Measurements from ENCODE around the gene DUSP18.

Gene DUSP18

GRCh38 chr22:30665266-30665665, 2.4 kb downstream of the DUSP18 start:
- peaks cover 2% of the 10 kb centered on the region for H3K79me2 ChIP-seq (ENCODE audit: control insufficient read depth, insufficient read depth, low read length, poor library complexity)
- DNase-seq = no peak
- peaks cover 6 to 10% of the 10 kb centered on the region in 2 experiments for H3K4me1 ChIP-seq (ENCODE audit: control insufficient read depth in 1 of 2, insufficient read depth in 2 of 2, low read length in 2 of 2)
- H2AFZ ChIP-seq (ENCODE audit: insufficient read depth, low read length, poor library complexity) = no peak overlapping the region
- H3K23ac ChIP-seq (ENCODE audit: low read length) = no peak overlapping the region
- H3K14ac ChIP-seq (ENCODE audit: low read length) = no peak overlapping the region
- H3K4ac ChIP-seq (ENCODE audit: low read depth, low read length) = no peak overlapping the region
- no CpG with 5 or more reads among the region's 2 CpGs for WGBS (ENCODE audit: extremely low coverage, insufficient coverage, insufficient read length)
- H4K8ac ChIP-seq (ENCODE audit: low read depth, low read length) = no peak overlapping the region
- no peak overlapping the region for H4K91ac ChIP-seq (ENCODE audit: low read depth, low read length)
- H2BK5ac ChIP-seq (ENCODE audit: low read depth, low read length, poor library complexity) = no peak overlapping the region
- no peak overlapping the region for H3K27ac ChIP-seq (ENCODE audit: low read depth, low read length)
- no peak overlapping the region for H2BK12ac ChIP-seq (ENCODE audit: low read length)
- H3K9me3 ChIP-seq (ENCODE audit: insufficient read depth, low read depth, low read length) = no peaks in the 10 kb centered on the region
- H3K18ac ChIP-seq (ENCODE audit: low read length) = no peak overlapping the region
- no peak overlapping the region for H3K9ac ChIP-seq (ENCODE audit: low read length)
- no peak overlapping the region for H3K4me3 ChIP-seq (ENCODE audit: low read depth, low read length)
- no peak overlapping the region for H4K12ac ChIP-seq (ENCODE audit: low read depth, low read length)
- no peak overlapping the region for H2BK120ac ChIP-seq (ENCODE audit: insufficient read depth, low read length, poor library complexity)
- H2AK5ac ChIP-seq (ENCODE audit: low read length) = no peak overlapping the region
- H3K36me3 ChIP-seq (ENCODE audit: control insufficient read depth in 1 of 2, insufficient read depth in 2 of 2, low read length in 2 of 2) = peaks cover 3 to 11% of the 10 kb centered on the region in 2 experiments
- H3K4me2 ChIP-seq (ENCODE audit: low read length) = no peak overlapping the region
- H3K79me1 ChIP-seq (ENCODE audit: low read length) = peaks cover 2% of the 10 kb centered on the region
- peaks cover 5% of the 10 kb centered on the region for H3K27me3 ChIP-seq (ENCODE audit: insufficient read depth, low read length)

- peaks cover 2% of the 10 kb centered on the region for H3K79me1 ChIP-seq (ENCODE audit: low read length)
- no peak for DNase-seq
- no peaks in the 10 kb centered on the region for H3K9me3 ChIP-seq (ENCODE audit: insufficient read depth, low read depth, low read length)
- H2AFZ ChIP-seq (ENCODE audit: insufficient read depth, low read length, poor library complexity) = no peak overlapping the region
- H3K4me1 ChIP-seq (ENCODE audit: control insufficient read depth in 1 of 2, insufficient read depth in 2 of 2, low read length in 2 of 2) = peaks cover 6 to 10% of the 10 kb centered on the region in 2 experiments
- no peak overlapping the region for H2BK120ac ChIP-seq (ENCODE audit: insufficient read depth, low read length, poor library complexity)
- no peak overlapping the region for H3K27ac ChIP-seq (ENCODE audit: low read depth, low read length)
- H3K27me3 ChIP-seq (ENCODE audit: insufficient read depth, low read length) = peaks cover 5% of the 10 kb centered on the region
- peaks cover 3 to 11% of the 10 kb centered on the region in 2 experiments for H3K36me3 ChIP-seq (ENCODE audit: control insufficient read depth in 1 of 2, insufficient read depth in 2 of 2, low read length in 2 of 2)
- no peak overlapping the region for H3K4me3 ChIP-seq (ENCODE audit: low read depth, low read length)
- no peak overlapping the region for H3K18ac ChIP-seq (ENCODE audit: low read length)
- H4K8ac ChIP-seq (ENCODE audit: low read depth, low read length) = no peak overlapping the region
- no peak overlapping the region for H2BK12ac ChIP-seq (ENCODE audit: low read length)
- no peak overlapping the region for H3K4me2 ChIP-seq (ENCODE audit: low read length)
- H3K23ac ChIP-seq (ENCODE audit: low read length) = no peak overlapping the region
- no peak overlapping the region for H3K9ac ChIP-seq (ENCODE audit: low read length)
- H4K91ac ChIP-seq (ENCODE audit: low read depth, low read length) = no peak overlapping the region
- H3K79me2 ChIP-seq (ENCODE audit: control insufficient read depth, insufficient read depth, low read length, poor library complexity) = peaks cover 2% of the 10 kb centered on the region
- H2AK5ac ChIP-seq (ENCODE audit: low read length) = no peak overlapping the region
- H2BK5ac ChIP-seq (ENCODE audit: low read depth, low read length, poor library complexity) = no peak overlapping the region
- no peak overlapping the region for H3K4ac ChIP-seq (ENCODE audit: low read depth, low read length)
- H3K14ac ChIP-seq (ENCODE audit: low read length) = no peak overlapping the region
- WGBS (ENCODE audit: extremely low coverage, insufficient coverage, insufficient read length) = no CpG with 5 or more reads among the region's 13 CpGs
- H4K12ac ChIP-seq (ENCODE audit: low read depth, low read length) = no peak overlapping the region
Observed at GRCh38 chr22:30664798-30665197, 2.9 kb downstream of the DUSP18 start.

- no peak overlapping the region for H3K4me3 ChIP-seq (ENCODE audit: low read depth, low read length)
- no peak overlapping the region for H2AFZ ChIP-seq (ENCODE audit: insufficient read depth, low read length, poor library complexity)
- no peaks in the 10 kb centered on the region for H3K79me2 ChIP-seq (ENCODE audit: control insufficient read depth, insufficient read depth, low read length, poor library complexity)
- H4K12ac ChIP-seq (ENCODE audit: low read depth, low read length) = no peak overlapping the region
- H3K4me1 ChIP-seq (ENCODE audit: control insufficient read depth in 1 of 2, insufficient read depth in 2 of 2, low read length in 2 of 2) = peaks cover 0 to 2% of the 10 kb centered on the region in 2 experiments
- no peak overlapping the region for H2BK12ac ChIP-seq (ENCODE audit: low read length)
- H3K23ac ChIP-seq (ENCODE audit: low read length) = no peak overlapping the region
- H3K36me3 ChIP-seq (ENCODE audit: control insufficient read depth in 1 of 2, insufficient read depth in 2 of 2, low read length in 2 of 2) = peaks cover 3 to 11% of the 10 kb centered on the region in 2 experiments
- no peak overlapping the region for H4K8ac ChIP-seq (ENCODE audit: low read depth, low read length)
- no peak overlapping the region for H2AK5ac ChIP-seq (ENCODE audit: low read length)
- H2BK120ac ChIP-seq (ENCODE audit: insufficient read depth, low read length, poor library complexity) = no peak overlapping the region
- H3K9ac ChIP-seq (ENCODE audit: low read length) = no peak overlapping the region
- H3K79me1 ChIP-seq (ENCODE audit: low read length) = no peaks in the 10 kb centered on the region
- no peak overlapping the region for H3K18ac ChIP-seq (ENCODE audit: low read length)
- no peak overlapping the region for H3K4me2 ChIP-seq (ENCODE audit: low read length)
- H3K9me3 ChIP-seq (ENCODE audit: insufficient read depth, low read depth, low read length) = no peaks in the 10 kb centered on the region
- no peak overlapping the region for H4K91ac ChIP-seq (ENCODE audit: low read depth, low read length)
- no peak overlapping the region for H2BK5ac ChIP-seq (ENCODE audit: low read depth, low read length, poor library complexity)
- WGBS (ENCODE audit: extremely low coverage, insufficient coverage, insufficient read length) = no CpG with 5 or more reads among the region's 4 CpGs
- no peaks in the 10 kb centered on the region for H3K27me3 ChIP-seq (ENCODE audit: insufficient read depth, low read length)
- H3K4ac ChIP-seq (ENCODE audit: low read depth, low read length) = no peak overlapping the region
- no peak overlapping the region for H3K27ac ChIP-seq (ENCODE audit: low read depth, low read length)
- DNase-seq = no peak
- H3K14ac ChIP-seq (ENCODE audit: low read length) = no peak overlapping the region
Observed at GRCh38 chr22:30662040-30662439, 5.6 kb downstream of the DUSP18 start.

GRCh38 chr22:30655532-30655931, 12.1 kb downstream of the DUSP18 start:
- H4K8ac ChIP-seq (ENCODE audit: low read depth, low read length) = no peak overlapping the region
- no peak overlapping the region for H2BK5ac ChIP-seq (ENCODE audit: low read depth, low read length, poor library complexity)
- H3K14ac ChIP-seq (ENCODE audit: low read length) = no peak overlapping the region
- no peaks in the 10 kb centered on the region for H3K9me3 ChIP-seq (ENCODE audit: insufficient read depth, low read depth, low read length)
- H3K4me3 ChIP-seq (ENCODE audit: low read depth, low read length) = no peak overlapping the region
- H2AK5ac ChIP-seq (ENCODE audit: low read length) = no peak overlapping the region
- H3K79me2 ChIP-seq (ENCODE audit: control insufficient read depth, insufficient read depth, low read length, poor library complexity) = no peaks in the 10 kb centered on the region
- H3K79me1 ChIP-seq (ENCODE audit: low read length) = no peaks in the 10 kb centered on the region
- no peak for DNase-seq
- H3K27ac ChIP-seq (ENCODE audit: low read depth, low read length) = no peak overlapping the region
- no peak overlapping the region for H2AFZ ChIP-seq (ENCODE audit: insufficient read depth, low read length, poor library complexity)
- H3K18ac ChIP-seq (ENCODE audit: low read length) = no peak overlapping the region
- H3K4me1 ChIP-seq (ENCODE audit: control insufficient read depth in 1 of 2, insufficient read depth in 2 of 2, low read length in 2 of 2) = no peaks in the 10 kb centered on the region
- no peak overlapping the region for H4K12ac ChIP-seq (ENCODE audit: low read depth, low read length)
- no CpG with 5 or more reads among the region's 3 CpGs for WGBS (ENCODE audit: extremely low coverage, insufficient coverage, insufficient read length)
- H4K91ac ChIP-seq (ENCODE audit: low read depth, low read length) = no peak overlapping the region
- no peak overlapping the region for H2BK12ac ChIP-seq (ENCODE audit: low read length)
- no peak overlapping the region for H3K4ac ChIP-seq (ENCODE audit: low read depth, low read length)
- H2BK120ac ChIP-seq (ENCODE audit: insufficient read depth, low read length, poor library complexity) = no peak overlapping the region
- no peak overlapping the region for H3K9ac ChIP-seq (ENCODE audit: low read length)
- no peak overlapping the region for H3K23ac ChIP-seq (ENCODE audit: low read length)
- no peak overlapping the region for H3K4me2 ChIP-seq (ENCODE audit: low read length)
- no peaks in the 10 kb centered on the region for H3K36me3 ChIP-seq (ENCODE audit: control insufficient read depth in 1 of 2, insufficient read depth in 2 of 2, low read length in 2 of 2)
- H3K27me3 ChIP-seq (ENCODE audit: insufficient read depth, low read length) = no peaks in the 10 kb centered on the region

Data from trophoblast cell (in vitro differentiated cells and primary cell).